Stimulated activated memory B cell treated with anti-CD40 and anti-IgM and Interleukin-4, amounts not matched to agents 10 μg/mL and 1 μg/mL and 100 μg/mL, for 72 hours (primary cell): ENCODE measurements around the gene AGAP1.

Source experiments
- ATAC-seq: fragments of 150-1000 bp; cut with Tn5 transposase; 2 replicates; pipeline ENCODE4 v1.10.0; 2021
- H3K27ac Mint-ChIP-seq: one replicate; pipeline ENCODE4 v1.8.0; 2022; ENCODE audit warnings: mild to moderate bottlenecking, mixed read lengths
- H3K27me3 Mint-ChIP-seq: one replicate; pipeline ENCODE4 v1.8.0; 2022; ENCODE audit warnings: mixed read lengths
- H3K36me3 Mint-ChIP-seq: one replicate; pipeline ENCODE4 v1.8.0; 2022; ENCODE audit warnings: mixed read lengths
- H3K4me1 Mint-ChIP-seq: one replicate; pipeline ENCODE4 v1.8.0; 2022; ENCODE audit warnings: mixed read lengths
- H3K4me3 Mint-ChIP-seq: one replicate; pipeline ENCODE4 v1.8.0; 2022; ENCODE audit warnings: mild to moderate bottlenecking, moderate library complexity, mixed read lengths
- H3K9me3 Mint-ChIP-seq: one replicate; pipeline ENCODE4 v1.8.0; 2022; ENCODE audit warnings: mixed read lengths

The AGAP1 gene

GRCh38 chr2:235825946-235826345, 332.1 kb downstream of the AGAP1 start:
- Mint-ChIP-seq H3K4me1 (no peaks in the 10 kb centered on the region), H3K36me3 (no peaks in the 10 kb centered on the region), H3K4me3 (no peak overlapping the region), H3K27me3 (no peaks in the 10 kb centered on the region), H3K9me3 (peaks cover 8% of the 10 kb centered on the region), H3K27ac (no peak overlapping the region)
- no peak for ATAC-seq

GRCh38 chr2:235826826-235827225, 333.0 kb downstream of the AGAP1 start:
- Mint-ChIP-seq H3K36me3 (no peaks in the 10 kb centered on the region), H3K4me1 (no peaks in the 10 kb centered on the region), H3K27me3 (no peaks in the 10 kb centered on the region), H3K27ac (no peak overlapping the region), H3K4me3 (no peak overlapping the region), H3K9me3 (peaks cover 8% of the 10 kb centered on the region)
- no peak for ATAC-seq

- H3K9me3 Mint-ChIP-seq: peaks cover 3% of the 10 kb centered on the region
- no peaks in the 10 kb centered on the region for H3K27me3 Mint-ChIP-seq
- ATAC-seq: no peak
- no peak overlapping the region for H3K27ac Mint-ChIP-seq
- H3K4me1 Mint-ChIP-seq: no peaks in the 10 kb centered on the region
- no peaks in the 10 kb centered on the region for H3K36me3 Mint-ChIP-seq
- no peak overlapping the region for H3K4me3 Mint-ChIP-seq
Observed at GRCh38 chr2:235827585-235827992, 333.7 kb downstream of the AGAP1 start.

DNA sequence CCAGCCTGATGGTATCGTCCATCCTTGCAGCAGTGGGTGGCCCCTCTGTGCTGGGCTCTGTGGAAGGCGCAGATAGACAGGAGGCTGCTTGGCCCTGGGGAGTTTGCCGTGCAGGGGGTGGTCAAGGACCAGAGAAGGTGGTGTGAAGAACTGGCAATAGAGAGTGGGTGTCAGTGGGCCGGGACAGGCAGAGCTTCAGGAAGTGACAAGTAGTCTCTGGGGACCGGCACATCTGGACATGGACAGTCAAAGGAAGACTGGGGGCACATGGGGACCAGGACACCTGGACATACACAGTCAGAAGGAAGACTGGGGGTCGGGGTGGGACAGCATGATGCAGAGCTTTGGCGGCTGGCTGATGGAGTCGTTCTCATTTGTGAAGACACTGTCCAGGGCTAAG, 335.9 kb downstream of the AGAP1 start:
- H3K27me3 Mint-ChIP-seq: no peaks in the 10 kb centered on the region
- no peak overlapping the region for H3K4me3 Mint-ChIP-seq
- no peaks in the 10 kb centered on the region for H3K36me3 Mint-ChIP-seq
- H3K27ac Mint-ChIP-seq: no peak overlapping the region
- no peaks in the 10 kb centered on the region for H3K9me3 Mint-ChIP-seq
- no peaks in the 10 kb centered on the region for H3K4me1 Mint-ChIP-seq
- no peak for ATAC-seq

DNA sequence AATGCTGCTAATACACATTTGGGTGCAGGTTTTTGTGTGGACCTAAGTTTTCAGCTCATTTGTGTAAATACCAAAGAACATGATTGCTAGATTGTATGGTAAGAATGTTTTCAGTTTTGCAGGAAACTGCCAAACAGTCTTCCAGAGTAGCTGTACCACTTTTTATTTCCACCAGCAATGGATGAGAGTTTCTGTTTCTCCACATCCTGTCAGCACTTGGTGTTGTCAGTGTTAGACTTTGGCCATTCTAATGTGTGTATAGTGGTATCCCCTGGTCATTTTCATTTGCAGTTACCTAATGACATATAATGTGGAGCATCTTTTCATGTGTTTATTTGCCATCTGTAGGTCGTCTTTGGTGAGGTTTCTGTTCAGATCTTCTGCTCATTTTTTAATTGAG, 337.9 kb downstream of the AGAP1 start:
- no peaks in the 10 kb centered on the region for H3K9me3 Mint-ChIP-seq
- H3K27ac Mint-ChIP-seq: no peak overlapping the region
- no peaks in the 10 kb centered on the region for H3K27me3 Mint-ChIP-seq
- H3K4me3 Mint-ChIP-seq: no peak overlapping the region
- H3K4me1 Mint-ChIP-seq: no peaks in the 10 kb centered on the region
- no peaks in the 10 kb centered on the region for H3K36me3 Mint-ChIP-seq
- ATAC-seq: no peak

- Mint-ChIP-seq H3K4me3 (no peak overlapping the region), H3K27me3 (no peaks in the 10 kb centered on the region), H3K36me3 (no peaks in the 10 kb centered on the region), H3K27ac (no peak overlapping the region), H3K4me1 (no peaks in the 10 kb centered on the region), H3K9me3 (no peaks in the 10 kb centered on the region)
- no peak for ATAC-seq
Observed at GRCh38 chr2:235832941-235833340, 339.1 kb downstream of the AGAP1 start.

- no peak overlapping the region for H3K4me3 Mint-ChIP-seq
- H3K9me3 Mint-ChIP-seq: no peaks in the 10 kb centered on the region
- no peak overlapping the region for H3K27ac Mint-ChIP-seq
- H3K36me3 Mint-ChIP-seq: no peaks in the 10 kb centered on the region
- no peak for ATAC-seq
- no peaks in the 10 kb centered on the region for H3K27me3 Mint-ChIP-seq
- no peaks in the 10 kb centered on the region for H3K4me1 Mint-ChIP-seq
Observed at GRCh38 chr2:235833971-235834620, 340.3 kb downstream of the AGAP1 start.

- Mint-ChIP-seq H3K4me1 (no peaks in the 10 kb centered on the region), H3K36me3 (no peaks in the 10 kb centered on the region), H3K27me3 (no peaks in the 10 kb centered on the region), H3K9me3 (no peaks in the 10 kb centered on the region), H3K27ac (no peak overlapping the region), H3K4me3 (no peak overlapping the region)
- ATAC-seq: no peak
Observed at GRCh38 chr2:235834781-235835180, 340.9 kb downstream of the AGAP1 start.

- Mint-ChIP-seq H3K36me3 (no peaks in the 10 kb centered on the region), H3K9me3 (no peaks in the 10 kb centered on the region), H3K4me3 (no peak overlapping the region), H3K27ac (no peak overlapping the region), H3K4me1 (no peaks in the 10 kb centered on the region), H3K27me3 (no peaks in the 10 kb centered on the region)
- no peak for ATAC-seq
Observed at GRCh38 chr2:235835810-235836209, 342.0 kb downstream of the AGAP1 start.

GRCh38 chr2:235836491-235836911, 342.7 kb downstream of the AGAP1 start:
- no peak overlapping the region for H3K27ac Mint-ChIP-seq

DNA sequence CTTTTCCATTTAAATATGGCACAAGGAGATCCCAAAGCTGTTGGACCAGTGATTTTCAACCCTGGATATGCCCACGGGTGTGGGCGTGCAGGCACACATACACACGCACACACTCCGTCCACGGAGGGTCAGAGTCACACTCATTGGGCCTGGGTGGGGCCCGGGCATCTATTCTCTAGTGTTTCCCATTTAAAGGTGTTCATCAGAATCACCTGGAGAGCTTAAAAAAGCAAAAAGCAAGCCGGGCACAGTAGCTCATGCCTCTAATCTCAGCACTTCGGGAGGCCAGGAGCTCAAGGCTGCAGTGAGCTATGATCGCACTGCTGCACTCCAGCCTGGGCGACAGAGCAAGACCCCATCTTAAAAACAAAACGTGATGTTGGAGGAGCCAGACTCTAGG, 345.4 kb downstream of the AGAP1 start:
- no peaks in the 10 kb centered on the region for H3K4me1 Mint-ChIP-seq
- no peak overlapping the region for H3K4me3 Mint-ChIP-seq
- peaks cover 8% of the 10 kb centered on the region for H3K27me3 Mint-ChIP-seq
- no peaks in the 10 kb centered on the region for H3K36me3 Mint-ChIP-seq
- ATAC-seq: no peak
- no peaks in the 10 kb centered on the region for H3K9me3 Mint-ChIP-seq
- H3K27ac Mint-ChIP-seq: no peak overlapping the region

More at GRCh38 chr2:235836491-235836911, 342.7 kb downstream of the AGAP1 start:
- H3K27me3 Mint-ChIP-seq: no peaks in the 10 kb centered on the region
- no peaks in the 10 kb centered on the region for H3K36me3 Mint-ChIP-seq
- H3K9me3 Mint-ChIP-seq: no peaks in the 10 kb centered on the region
- H3K4me3 Mint-ChIP-seq: no peak overlapping the region
- H3K4me1 Mint-ChIP-seq: no peaks in the 10 kb centered on the region
- ATAC-seq: no peak

DNA sequence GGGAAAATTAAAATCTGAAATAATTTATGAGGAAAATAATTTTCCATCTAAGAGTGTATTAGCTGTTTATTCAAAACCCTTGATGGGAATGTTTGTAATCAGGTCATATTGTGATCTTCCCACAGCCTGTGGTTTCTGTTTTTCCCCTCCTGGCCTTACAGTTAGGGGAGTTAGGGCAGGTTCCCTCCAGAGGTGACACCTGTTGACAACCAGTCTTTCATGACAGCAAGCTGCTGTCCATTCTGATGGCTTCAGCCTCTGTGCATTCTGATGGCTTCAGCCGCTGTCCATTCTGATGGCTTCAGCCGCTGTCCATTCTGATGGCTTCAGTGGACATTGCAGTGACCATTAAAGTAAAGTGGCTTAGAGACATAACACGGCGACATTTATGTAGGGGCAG, 346.1 kb downstream of the AGAP1 start:
- peaks cover 8% of the 10 kb centered on the region for H3K27me3 Mint-ChIP-seq
- no peak for ATAC-seq
- H3K9me3 Mint-ChIP-seq: no peaks in the 10 kb centered on the region

GRCh38 chr2:235841863-235842262, 348.0 kb downstream of the AGAP1 start:
- Mint-ChIP-seq H3K9me3 (no peaks in the 10 kb centered on the region), H3K4me3 (no peak overlapping the region), H3K36me3 (no peaks in the 10 kb centered on the region), H3K27me3 (peaks cover 8% of the 10 kb centered on the region), H3K27ac (no peak overlapping the region), H3K4me1 (no peaks in the 10 kb centered on the region)
- ATAC-seq: no peak

More for the DNA sequence above, 346.1 kb downstream of the AGAP1 start:
- no peaks in the 10 kb centered on the region for H3K36me3 Mint-ChIP-seq
- H3K4me1 Mint-ChIP-seq: no peaks in the 10 kb centered on the region
- no peak overlapping the region for H3K27ac Mint-ChIP-seq
- H3K4me3 Mint-ChIP-seq: no peak overlapping the region

- no peaks in the 10 kb centered on the region for H3K9me3 Mint-ChIP-seq
Observed at GRCh38 chr2:235842941-235843340, 349.1 kb downstream of the AGAP1 start.

GRCh38 chr2:235843591-235844395, 349.9 kb downstream of the AGAP1 start:
- no peaks in the 10 kb centered on the region for H3K9me3 Mint-ChIP-seq
- H3K4me1 Mint-ChIP-seq: no peaks in the 10 kb centered on the region
- H3K4me3 Mint-ChIP-seq: no peak overlapping the region
- H3K27me3 Mint-ChIP-seq: peaks cover 8% of the 10 kb centered on the region
- ATAC-seq: no peak
- no peak overlapping the region for H3K27ac Mint-ChIP-seq
- H3K36me3 Mint-ChIP-seq: no peaks in the 10 kb centered on the region

More at GRCh38 chr2:235842941-235843340, 349.1 kb downstream of the AGAP1 start:
- ATAC-seq: no peak
- peaks cover 8% of the 10 kb centered on the region for H3K27me3 Mint-ChIP-seq
- H3K27ac Mint-ChIP-seq: no peak overlapping the region
- H3K4me3 Mint-ChIP-seq: no peak overlapping the region
- no peaks in the 10 kb centered on the region for H3K4me1 Mint-ChIP-seq
- H3K36me3 Mint-ChIP-seq: no peaks in the 10 kb centered on the region

DNA sequence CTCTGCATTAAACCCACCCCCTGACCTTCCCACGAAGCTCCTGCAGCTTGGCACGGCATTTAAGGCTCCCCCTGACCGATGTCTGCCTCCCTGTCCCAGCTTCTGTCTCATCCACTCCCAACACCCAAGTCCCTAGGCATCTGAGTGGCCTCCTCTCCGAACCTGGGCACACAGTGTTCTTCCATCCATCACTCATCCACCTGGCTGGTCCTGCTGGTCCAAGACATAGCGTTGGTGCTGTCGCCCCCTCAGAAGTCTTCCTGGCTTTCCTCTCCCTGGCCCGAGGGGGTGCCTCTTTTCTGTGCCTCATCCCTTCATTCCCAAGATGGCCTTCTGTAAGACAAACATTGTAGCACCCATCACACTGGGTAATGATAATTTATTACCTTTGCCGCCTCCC, 350.7 kb downstream of the AGAP1 start:
- H3K27me3 Mint-ChIP-seq: peaks cover 11% of the 10 kb centered on the region
- H3K36me3 Mint-ChIP-seq: no peaks in the 10 kb centered on the region
- no peak overlapping the region for H3K27ac Mint-ChIP-seq
- ATAC-seq: no peak
- no peaks in the 10 kb centered on the region for H3K9me3 Mint-ChIP-seq
- no peaks in the 10 kb centered on the region for H3K4me1 Mint-ChIP-seq
- no peak overlapping the region for H3K4me3 Mint-ChIP-seq
